ENCODE measurements around the gene FBXL17.
A peak's percentile ranks its signal among the peaks of the same experiment; 100 is the strongest.

Gene FBXL17

DNA sequence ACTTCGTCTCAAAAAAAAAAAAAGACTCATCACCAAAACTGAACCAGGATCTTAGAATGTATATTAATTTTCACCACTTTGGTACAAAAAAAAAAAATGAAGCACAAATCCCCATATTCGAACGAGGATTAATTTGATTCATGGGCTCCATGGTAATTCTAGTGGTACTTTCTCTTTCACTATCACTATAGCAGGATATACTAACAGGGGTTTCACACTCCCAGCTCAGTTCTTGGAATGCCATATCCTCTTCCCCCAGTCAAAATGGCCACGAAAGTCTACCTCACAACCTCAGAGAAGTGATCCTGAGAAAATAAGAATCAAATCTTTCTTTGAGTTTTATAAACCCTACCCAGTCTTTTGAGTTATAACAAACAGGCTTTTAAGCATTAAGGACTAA is 235.7 kb downstream of the FBXL17 start:
- no peak for DNase-seq

DNA sequence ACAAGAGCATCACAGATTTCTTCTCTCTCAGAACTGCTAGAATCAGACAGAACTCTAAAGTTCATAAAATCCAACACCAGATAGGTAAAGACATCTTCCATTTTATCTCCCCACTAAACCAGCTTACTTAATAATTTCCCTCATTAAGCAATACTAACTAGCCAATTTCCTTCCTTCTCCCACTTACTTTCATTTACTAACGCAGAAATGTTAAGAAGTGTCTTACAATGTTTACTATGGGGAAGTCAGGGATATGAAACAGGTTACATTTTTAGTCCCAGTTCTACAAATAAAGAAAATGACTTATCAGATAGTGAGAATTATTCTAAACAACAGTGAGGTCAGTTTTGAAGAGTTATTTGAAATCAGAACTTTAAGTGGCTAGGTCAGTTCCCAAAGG is 236.5 kb downstream of the FBXL17 start:
- no peak for DNase-seq

DNA sequence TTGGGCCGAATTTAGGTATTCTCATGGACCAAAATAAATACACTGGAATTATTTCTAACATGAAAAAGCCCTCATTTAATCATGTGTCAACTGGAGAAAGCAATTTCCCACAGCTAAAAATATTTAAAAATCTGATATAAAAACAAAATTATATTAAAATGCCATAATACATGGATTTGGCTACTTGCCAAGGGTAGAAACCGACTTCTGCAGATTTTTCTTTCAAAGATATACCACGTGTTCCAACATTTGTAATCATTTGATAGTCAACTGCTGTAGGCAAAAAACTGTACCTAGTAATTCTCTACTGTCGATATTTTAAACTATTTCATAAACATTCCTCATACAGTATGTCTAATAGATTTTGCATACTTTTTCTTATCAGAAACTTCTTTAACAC is 237.6 kb downstream of the FBXL17 start:
- no peak for DNase-seq

DNA sequence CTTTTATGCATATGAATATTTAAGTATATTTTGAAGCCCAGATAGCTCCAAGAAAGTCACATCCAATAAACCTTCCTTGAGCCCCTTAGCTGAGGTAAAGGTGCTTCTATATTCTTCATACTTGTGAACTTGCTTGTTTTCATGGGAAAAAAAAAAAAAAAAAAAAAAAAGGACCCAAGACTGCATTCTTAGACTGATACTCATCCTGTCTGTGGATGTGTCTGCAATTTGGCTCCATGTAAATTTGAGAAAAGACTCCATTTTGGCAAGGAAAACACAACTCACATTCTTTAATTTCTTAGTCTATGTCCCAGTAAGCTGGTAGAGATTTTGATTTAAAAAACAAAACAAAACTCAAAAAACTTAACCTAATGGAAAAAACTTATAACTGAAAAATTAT is 238.3 kb downstream of the FBXL17 start:
- no peak for DNase-seq

DNA sequence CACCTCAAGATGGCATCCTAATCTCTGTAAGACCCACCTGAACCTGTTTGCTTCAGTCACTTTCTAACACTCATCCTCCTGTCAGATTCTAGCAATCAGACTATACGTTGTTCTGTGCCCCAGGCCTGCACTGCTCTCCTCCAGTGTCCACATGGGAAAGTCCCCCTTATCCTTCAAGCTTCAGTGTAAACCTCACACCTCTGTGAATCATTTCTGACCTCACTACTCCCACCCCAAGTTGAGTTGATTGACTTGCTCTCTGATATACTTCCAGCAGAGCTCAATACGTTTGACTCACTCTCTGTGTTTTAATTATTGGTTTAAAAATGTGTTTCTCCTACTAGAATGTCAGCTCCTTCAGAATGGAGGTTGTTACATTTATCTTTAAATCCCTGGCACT is 240.2 kb downstream of the FBXL17 start:
- no peak for DNase-seq

DNA sequence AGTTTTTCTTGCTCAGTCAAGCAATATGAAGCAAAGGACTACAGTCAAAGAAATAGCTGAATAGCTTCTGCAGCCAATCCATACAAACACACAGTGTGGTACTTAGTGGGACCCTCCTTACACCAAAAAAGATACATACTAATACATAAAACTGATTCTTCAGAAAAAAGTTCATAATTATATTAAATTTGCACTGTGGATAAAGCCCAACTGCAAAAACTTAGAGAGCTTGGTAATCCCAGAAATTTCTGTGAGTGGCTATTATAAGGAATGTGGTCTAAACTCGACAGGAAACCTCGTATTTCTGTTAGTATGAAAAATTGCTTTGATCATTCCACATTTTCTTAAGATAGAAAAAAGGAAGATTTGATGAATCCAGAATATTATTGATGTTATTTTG is 245.4 kb downstream of the FBXL17 start:
- DNase-seq: no peak

DNA sequence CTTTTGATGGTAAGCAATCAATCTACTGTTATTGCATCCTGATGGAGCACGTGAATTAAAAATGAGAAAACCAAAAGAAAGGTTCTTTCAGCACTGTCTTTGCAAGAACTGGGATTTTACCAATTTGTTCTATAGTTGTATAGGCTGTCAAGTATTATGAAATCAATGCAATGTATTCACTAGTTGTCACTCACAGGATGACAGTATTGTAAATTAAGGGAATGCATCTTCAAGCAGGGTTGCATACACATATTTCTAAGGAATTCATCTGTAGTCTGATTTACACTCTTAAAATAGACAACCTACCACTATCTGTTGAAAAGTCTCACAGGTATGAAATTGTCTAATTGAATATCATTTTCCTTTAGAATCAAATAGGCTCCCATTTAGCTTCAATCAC is 252.8 kb downstream of the FBXL17 start:
- no peak for DNase-seq

DNA sequence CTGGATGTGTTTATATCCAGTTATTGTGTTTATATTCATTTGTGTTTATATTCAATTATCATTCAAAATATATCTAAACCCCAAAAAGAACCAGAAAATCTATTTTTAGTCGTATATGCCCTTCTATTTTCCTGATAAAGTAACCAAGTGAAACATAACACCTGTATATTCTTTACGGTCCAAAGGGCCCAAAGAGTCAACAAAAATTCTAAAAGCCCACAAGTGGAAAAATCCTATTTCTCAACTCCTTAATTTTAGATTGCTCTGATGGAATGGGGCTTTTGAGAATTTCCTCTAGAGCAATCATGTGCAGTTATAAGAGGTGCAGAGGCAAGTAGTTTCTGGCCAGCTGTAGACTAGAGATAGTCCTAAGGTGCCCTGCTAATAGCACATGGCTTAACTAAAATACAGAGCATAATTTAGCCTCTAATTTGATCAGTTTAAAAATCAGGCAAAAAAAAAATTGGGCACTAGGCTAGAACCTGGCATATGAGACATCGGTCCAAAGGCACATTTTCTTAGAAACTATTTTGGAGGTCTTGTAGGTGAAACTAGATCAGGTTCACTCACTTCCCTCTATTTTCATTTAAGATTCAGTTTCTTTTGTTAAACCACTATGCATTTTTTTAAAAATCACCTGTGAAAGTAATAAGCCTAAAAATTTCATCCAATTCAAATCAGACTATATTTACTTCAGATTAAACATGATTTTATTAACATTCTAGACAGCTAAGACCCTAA is 256.0 kb downstream of the FBXL17 start:
- no peak for DNase-seq

DNA sequence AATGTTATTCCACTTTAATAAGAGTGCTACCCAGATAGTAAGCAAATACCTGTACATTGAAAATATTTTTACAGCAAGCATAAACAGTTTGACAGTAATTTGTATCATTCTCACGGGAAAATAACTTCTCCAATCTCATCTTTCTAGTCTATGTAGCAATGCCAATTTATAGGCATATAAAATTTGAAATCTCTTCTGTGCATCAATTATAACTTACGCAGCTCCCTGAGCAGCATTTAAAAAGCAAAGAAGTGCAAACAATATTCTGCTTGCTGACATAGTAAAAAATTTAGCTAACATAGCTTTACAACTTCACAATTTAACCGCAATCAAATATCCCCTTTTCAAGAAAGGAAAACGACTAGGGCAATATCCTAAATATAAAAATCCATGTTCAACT is 257.3 kb downstream of the FBXL17 start:
- DNase-seq: no peak

DNA sequence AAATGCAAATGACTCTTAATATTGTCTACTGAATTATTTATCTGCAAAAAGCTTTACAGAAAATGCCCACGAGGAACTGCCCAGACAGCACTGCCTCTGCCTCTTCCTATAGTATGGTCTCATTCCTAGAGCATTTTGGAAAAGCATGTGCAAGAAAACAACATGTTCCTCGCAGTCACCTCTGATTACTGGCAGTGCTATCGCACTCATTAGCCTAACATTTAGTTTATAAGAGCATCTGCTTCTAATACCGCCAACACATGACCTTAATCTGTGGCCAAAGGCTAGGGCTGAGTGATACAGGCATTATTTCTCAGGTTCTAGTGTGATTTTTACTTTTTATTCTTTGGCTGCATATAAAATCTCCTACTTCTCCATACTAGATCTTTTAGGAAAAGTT is 259.2 kb downstream of the FBXL17 start:
- no peak for DNase-seq

DNA sequence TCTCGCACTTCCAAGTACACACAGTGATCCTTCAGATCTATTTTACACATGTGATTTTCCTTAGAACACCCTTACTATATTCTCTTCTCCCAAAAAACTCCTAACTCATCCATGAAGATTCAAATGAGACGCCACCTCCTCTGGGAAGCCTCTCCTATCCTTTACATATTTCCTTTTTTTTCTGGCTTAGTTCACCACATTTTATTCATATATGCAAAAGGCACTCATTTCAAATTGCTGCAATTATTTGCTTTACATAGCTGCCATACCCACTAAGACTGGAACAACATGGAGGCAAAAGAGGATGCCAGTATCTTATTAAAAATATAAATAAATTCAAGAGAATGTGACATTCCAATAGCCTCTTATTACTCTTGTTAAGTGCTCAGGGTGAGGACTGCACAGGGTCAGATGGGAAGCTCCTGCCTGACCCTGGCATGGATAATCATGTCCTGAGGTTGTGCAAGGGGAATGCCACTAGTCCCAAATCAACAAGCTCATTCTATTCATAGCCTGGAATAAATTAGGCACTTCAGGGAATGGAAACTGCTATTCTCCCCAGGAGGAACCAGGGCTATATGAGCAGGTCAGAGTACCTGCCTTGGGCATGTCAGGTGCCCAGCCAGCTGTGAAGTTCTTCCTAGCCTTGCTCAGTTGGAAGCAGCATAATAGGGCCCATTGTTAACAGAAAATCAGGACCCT is 262.9 kb downstream of the FBXL17 start:
- no peak for DNase-seq

DNA sequence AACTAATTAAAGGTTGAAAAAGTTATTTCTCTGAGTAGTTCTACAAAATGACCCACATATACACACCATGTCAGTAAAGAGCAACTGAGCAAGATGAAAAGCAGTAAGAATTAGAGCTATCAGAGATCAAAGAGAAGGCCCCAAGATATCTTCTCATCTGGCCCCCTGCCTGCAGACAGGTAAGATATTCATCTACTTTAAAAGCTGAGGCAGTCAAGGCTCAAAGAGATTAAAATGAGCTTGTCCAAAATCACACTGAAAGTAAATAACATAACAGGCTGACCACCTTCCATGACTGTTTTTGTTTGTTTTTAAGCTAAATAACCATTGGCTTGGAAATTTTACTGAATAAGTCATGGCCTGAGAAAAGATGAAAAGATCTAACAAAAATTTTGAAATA is 266.2 kb downstream of the FBXL17 start:
- no peak for DNase-seq

DNA sequence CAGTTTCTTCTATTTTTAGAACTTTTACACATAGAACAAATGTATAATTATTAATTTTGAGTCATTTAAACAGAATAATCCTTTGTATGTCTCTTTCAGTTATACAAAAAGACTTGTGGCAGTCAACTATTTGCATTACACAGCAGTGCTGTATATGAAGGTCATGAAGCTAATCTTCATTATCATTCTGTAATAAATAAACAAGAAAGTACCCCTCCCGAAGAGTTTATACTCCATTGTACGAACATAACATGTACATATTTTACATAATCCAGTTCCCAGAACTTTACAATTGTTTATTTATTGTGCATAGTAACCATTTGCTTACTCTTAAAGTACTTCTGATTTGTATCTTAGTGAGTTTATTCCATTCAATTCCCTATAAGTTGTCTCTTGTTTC is 267.9 kb downstream of the FBXL17 start:
- DNase-seq: no peak

DNA sequence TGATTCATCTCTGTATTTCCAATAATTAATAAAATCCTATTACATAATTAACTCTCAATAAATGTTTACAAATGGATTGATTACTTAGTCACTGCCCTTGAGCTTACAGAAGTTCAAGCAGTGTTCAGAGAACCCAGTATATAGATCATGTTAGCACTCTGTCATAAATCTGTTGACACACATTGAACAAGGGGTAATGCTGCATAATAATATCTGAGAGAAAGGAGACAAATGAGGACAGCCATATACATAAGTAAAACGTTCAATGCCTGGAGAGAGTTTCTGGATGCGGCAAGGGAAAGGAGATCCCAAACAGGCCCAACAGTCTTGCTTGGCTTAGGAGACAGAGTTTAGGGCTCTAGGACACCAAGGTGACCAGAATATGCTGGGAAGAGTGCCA is 270.2 kb downstream of the FBXL17 start:
- DNase-seq: no peak

DNA sequence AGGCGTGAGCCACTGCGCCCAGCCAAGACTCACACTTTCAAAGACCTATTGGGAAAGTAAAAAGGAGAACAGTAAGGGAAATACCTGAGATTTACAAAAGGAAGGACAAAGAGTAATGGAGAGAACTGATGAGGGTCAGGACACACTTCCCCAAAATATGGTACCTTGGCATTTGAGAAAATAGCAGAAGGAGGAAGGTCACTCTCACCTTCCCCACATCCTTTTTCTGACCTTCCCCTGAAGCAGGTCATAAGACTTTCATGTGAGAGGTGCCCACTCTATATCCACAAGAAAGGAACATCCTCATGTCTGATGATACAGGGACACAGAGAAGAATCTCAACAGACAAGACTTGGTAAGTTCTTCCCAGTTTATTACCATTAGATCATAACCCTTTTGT is 272.8 kb downstream of the FBXL17 start:
- DNase-seq: no peak

DNA sequence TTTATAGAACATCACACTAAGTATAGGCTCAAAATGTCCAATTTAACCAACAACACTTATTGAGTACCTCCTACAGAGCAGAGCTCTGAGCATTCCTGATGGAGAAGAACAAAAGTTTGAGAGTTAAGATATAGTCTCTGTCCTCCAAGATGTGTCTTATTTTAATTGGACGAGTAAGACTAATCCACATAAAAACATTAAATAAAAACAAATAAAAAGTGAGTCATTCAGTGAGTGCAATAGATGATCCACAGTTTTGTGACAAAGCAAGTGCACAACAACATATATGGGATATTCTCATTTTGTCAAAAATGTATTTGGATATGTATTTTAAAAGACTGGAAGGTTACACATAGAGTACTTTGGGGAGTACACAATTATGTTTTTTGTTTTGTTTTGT is 277.4 kb downstream of the FBXL17 start:
- DNase-seq: no peak

DNA sequence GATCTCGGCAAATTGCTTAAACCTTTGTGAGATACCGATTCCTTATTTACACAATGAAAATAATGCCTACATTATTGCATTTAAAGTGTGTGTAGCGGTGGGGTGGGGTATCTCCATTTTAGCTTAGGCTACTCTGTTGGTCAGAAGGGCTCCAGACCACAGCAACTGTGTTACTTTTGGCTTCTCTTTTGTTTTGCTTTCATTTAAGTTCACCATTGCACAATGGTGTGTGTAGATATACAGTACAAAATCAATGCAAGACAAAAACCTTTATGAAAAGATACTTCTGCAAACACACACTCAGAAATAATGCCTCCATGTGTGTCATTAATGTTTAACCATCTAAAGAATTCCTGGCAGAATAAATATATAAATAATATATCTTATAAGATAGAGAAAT is 279.4 kb downstream of the FBXL17 start:
- no peak for DNase-seq

DNA sequence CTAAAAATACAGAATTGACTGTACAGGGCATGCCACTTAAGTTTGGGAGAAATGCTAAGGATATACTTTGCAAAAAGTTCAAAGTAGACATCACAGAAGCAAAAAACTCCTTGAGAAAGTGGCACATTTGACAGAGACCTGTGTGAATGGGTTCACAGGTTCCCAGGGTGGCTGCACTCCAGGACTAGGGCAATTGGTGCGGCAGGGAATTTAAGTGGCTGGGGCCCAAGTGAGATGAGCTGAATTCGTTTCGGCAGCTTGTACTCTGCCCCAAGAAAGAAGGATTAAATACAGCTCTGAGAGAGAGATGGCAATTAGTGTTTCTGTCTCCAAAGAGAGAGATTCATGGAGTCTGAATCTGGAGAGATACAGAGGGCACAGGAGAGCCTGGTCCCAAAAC is 280.1 kb downstream of the FBXL17 start:
- no peak for DNase-seq

DNA sequence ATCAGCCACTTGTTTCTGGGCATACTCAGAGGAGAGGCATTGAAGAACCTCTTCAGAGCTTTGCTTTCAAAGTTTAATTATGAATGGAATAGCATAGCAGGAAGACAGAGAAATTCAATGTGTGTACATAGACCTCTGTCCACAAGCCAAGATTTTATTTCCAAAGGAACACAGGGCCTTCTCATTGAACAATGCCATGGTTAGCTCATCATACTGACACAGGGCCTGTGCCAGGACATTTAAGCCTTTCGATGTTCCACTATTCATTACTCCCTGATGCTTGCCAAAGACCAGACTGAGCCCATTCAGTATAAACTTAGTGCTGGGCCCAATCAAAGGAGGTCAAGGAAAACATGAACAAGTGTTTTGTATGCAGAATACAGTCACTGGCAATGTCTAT is 280.8 kb downstream of the FBXL17 start:
- peak; percentile 54 for DNase-seq

DNA sequence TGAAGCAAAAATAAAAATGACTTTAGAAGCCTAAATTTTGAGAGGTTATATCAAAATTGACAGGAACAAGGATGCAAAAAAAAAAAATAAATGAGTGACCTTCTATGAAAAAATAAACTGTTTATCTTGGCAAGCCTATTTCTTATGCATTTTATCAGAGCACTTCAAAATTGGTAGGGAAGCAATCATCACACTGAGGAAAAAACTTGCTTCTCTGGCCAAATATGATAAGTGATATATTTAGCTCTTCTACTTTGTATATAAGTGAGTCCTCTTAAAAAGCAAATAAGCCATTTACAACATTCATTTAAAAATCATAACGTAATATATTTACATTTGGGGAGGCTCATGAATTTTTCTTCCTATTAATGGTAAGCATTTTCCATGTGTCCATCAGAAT is 287.1 kb downstream of the FBXL17 start:
- DNase-seq: no peak

DNA sequence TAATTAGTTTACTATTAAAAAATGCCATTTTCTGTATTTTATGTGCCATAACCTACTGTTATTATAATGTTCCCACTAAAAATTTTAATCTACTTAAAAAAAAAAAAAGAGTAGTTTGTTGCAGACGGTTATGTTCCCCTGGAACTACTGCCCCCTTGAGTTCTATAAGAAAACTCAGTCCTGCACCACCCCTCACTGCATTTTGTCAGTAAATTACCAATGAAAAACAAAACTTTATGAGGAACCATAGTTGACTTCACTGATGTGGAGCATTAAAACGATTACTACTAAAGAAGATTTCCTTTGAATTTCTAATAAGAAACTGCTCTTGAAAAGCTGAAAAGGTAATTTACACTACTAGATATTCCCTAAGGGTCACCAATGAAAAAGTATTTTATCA is 288.7 kb downstream of the FBXL17 start:
- DNase-seq: no peak

DNA sequence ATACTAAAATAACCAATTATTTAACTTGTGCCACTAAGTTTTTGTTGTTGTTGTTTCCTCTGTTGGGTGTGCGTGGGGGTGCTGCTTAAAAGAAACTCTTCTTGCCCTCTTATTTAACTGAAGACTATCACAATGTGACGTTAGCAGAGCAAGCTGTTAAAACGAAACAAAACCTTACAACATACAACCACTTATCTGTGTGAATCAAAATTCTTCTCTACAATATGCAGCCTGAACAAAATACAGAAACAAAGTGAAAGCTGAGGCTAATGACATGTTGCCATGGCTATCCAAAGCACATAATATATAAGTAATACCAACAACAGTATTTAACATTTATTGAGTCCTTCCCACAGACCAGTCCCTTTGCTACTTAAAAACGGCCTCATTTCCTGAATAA is 291.0 kb downstream of the FBXL17 start:
- DNase-seq: no peak

DNA sequence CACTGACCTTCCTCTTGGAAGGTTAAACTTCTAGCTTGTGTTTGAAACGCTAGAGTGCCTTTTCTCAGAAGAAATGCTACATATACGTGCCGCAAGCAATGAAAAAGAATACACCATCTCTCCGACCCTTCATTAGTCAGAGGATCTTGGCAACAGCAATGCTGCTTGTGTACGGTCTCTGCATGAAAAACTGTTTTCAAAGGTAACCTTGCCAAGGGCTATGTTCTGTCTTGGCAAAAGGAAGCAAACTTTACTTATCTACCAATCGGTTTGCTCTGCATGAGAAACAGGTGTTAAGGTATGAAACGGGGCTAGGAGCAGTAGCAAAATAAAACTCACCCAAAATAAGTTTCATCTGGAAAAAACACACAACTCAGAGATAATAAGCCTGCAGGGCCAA is 297.8 kb downstream of the FBXL17 start:
- DNase-seq: no peak

DNA sequence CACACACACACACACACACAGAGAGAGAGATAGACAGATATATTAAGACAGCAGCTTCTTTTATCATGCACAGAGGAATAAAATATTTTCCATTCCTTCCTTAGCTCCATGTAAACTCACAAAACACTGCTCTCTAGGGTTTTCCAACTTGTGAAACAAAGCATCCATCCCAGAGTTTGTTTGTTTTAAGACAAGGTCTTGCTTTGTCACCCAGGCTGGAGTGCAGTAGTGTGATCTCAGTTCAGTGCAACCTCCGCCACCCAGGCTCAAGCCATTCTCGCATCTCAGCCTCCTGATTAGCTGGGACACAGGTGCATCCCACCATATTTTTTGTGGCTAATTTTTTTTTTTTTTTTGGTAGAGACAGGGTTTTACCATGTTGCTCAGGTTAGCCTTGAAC is 298.7 kb downstream of the FBXL17 start:
- DNase-seq: no peak

DNA sequence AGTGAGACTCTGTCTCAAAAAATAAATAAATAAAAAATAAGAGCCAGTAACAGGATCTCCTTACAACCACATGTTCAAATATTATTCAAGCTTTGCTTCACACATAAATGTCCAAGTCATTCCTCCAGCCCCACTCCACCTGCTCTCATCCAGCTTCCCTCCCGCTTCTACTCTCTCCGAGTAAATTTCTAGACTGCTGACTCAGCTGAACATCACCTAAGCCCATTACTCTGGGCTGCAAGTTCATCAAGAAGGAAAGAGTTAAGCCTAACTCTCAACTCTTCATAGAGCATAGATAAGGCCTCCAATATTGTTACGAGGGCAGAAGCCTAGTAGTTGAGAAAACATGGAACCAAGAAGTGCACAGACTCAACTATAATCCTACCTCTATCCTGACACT is 300.2 kb downstream of the FBXL17 start:
- no peak for DNase-seq
